Fibroblast of skin of scalp (primary cell): ENCODE results near the gene REPS2.

Experiments
- DNase-seq: peaks from one replicate; pipeline ENCODE4 v3.0.0-alpha.2; 2013

REPS2 gene

GRCh38 chrX:17098516-17099247, 152.2 kb downstream of the REPS2 start:
- no peak for DNase-seq

DNA sequence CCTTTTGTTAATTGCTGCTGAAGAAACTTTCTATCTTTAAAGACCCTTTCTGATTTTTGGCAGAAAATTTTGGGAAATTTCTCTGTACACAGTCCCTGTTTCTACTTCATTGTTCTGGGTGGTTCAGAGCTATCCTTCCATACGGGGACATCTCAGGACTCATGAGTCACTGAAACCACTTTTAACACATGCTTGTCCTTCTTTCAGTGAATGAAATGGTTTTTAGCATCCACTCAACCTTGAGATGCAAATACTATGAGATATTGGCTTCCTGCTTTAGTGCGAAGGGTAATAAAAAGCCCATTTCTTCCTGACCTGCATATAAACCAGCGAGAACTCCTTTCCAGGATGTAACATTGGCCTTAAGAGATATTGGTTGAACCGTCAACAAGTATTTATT, 158.0 kb downstream of the REPS2 start:
- no peak for DNase-seq

DNA sequence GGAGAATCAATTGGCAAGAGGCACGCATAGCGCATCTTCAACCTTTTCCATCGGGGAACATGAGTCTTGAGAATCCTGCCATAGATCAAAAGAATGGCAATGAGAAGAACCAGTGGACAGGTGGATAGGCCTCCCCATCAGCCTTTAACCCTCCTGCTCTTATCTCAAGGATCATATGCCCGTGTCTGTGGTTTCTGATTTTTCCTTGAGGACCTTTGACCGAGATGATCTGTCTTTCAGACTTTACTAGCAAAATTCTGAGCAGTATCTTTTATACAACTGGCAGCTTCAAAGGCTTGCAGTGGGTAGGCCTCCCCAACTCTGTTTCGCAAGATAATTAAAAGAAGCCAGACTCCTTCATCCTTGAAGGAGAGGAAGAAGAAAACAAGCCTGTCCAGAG, 174.4 kb downstream of the REPS2 start:
- DNase-seq: no peak

- DNase-seq: no peak
Observed at GRCh38 chrX:17154001-17154400, 207.5 kb downstream of the REPS2 start.

GRCh38 chrX:17160975-17161374, 214.5 kb downstream of the REPS2 start:
- peak; percentile 3 for DNase-seq

GRCh38 chrX:17161991-17162390, 215.5 kb downstream of the REPS2 start:
- DNase-seq: no peak

- DNase-seq: no peak
Observed at GRCh38 chrX:17164079-17164478, 217.6 kb downstream of the REPS2 start.

GRCh38 chrX:17164941-17165340, 218.5 kb downstream of the REPS2 start:
- DNase-seq: peak; percentile 60

DNA sequence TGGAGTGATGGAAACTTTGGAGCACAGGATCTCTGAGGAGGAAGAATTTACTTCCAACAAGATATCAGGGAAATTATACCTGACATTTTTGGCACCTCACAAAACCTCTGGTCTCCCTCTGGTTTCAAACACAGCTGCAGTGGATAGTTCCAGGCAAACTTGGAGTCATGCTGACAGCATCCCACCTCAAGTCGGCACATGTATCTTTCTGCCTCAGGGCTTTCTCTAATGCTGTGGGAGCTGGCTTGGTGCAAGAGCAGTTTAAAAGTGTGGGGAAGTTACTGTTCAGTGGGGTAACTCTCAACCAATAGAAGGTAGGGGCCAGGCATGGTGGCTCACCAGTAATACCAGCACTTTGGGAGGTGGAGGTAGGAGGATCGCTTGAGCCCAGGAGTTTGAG, 221.5 kb downstream of the REPS2 start:
- DNase-seq: no peak

- no peak for DNase-seq
Observed at GRCh38 chrX:17170973-17171372, 224.5 kb downstream of the REPS2 start.

GRCh38 chrX:17174671-17175070, 228.2 kb downstream of the REPS2 start:
- DNase-seq: no peak

GRCh38 chrX:17182317-17182716, 235.9 kb downstream of the REPS2 start:
- no peak for DNase-seq

DNA sequence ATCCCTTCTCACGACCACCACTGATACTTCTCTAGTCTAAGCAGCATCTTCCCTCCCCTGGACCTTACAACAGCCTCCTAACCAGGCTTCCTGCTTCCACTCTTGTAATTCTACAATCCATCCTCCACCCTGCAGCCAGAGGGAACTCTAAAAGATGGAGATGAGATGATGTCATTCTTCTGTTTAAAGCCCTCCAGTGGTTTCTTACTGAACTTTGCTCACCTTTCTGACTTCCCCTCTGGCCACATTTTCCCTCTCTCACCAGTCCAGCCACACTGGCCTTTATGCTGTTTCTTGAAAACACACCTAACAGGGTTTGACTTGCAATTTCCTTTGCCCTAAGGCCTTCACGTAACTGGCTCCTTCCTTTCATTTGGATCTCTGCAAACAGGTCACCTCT, 237.1 kb downstream of the REPS2 start:
- no peak for DNase-seq

- DNase-seq: peak; percentile 75
Observed at GRCh38 chrX:17185431-17185830, 239.0 kb downstream of the REPS2 start.

- peak; percentile 43 for DNase-seq
Observed at GRCh38 chrX:17187136-17187756, 240.8 kb downstream of the REPS2 start.

DNA sequence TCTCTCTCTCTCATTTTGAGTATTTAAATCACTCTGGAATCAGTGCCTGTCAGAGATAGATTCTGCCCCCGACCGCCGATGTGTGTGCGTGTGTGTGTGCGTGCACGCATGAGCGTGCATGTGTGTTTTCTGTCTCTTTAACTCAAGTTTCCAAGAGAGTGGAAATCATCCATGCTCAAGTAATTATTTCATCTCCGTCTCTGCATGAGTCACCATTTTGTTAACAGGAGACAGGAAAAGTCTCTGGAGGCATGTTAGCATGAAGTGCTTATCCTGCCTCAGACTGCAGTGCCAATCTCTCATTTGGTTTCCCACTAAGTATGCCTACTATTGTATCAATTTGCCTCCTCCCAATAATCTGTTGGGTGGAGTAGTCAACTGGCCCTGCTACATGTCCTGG, 245.6 kb downstream of the REPS2 start:
- no peak for DNase-seq
